Naive thymus-derived CD4-positive, alpha-beta T cell (primary cell): ENCODE results near the gene TSPAN9. TPM values are rescaled to one million over a fixed set of nuclear protein-coding genes. Genes with fewer than 3 reads are reported as not detected.

Experiments
- ATAC-seq: fragments of 150-1000 bp; cut with Tn5 transposase; 2 replicates; pipeline ENCODE4 v1.10.0; 2021; ENCODE audit warnings: mild to moderate bottlenecking, moderate library complexity
- CTCF ChIA-PET: fragments of 350-600 bp; sonication (Branson Sonifier 250); formaldehyde crosslinking; loops from one replicate; lab custom pipeline; 2021; ENCODE audit warnings: antibody characterized with exemption; lab: Charles Lee
- POLR2A ChIA-PET: fragments of 350-600 bp; sonication (Branson Sonifier 250); formaldehyde crosslinking; loops from one replicate; lab custom pipeline; 2021; ENCODE audit warnings: antibody characterized with exemption, inconsistent platforms; lab: Charles Lee
- DNase-seq, 9 donors: peaks; one replicate each; pipeline versions ENCODE4 v3.0.0 to v3.0.0-alpha.2; 2020 to 2022; ENCODE audit warnings: mixed read lengths in 1 of 9
- H3K27ac ChIP-seq: one replicate; pipeline ENCODE4 v1.7.0; 2013; ENCODE audit warnings: mild to moderate bottlenecking, low read depth, low read length, moderate library complexity
- H3K27me3 ChIP-seq, 2 donors: one replicate each; pipeline ENCODE4 v1.7.0; 2013; ENCODE audit warnings: low read length in 2 of 2, mild to moderate bottlenecking in 2 of 2, moderate library complexity in 2 of 2; ENCODE audit not compliant: control insufficient read depth in 2 of 2, insufficient read depth in 2 of 2
- H3K36me3 ChIP-seq, 3 experiments: 1 replicate in 2 of 3; 2 replicates in 1 of 3; pipeline ENCODE4 v1.7.0; 2013; ENCODE audit warnings: low read length in 3 of 3, mild to moderate bottlenecking in 3 of 3, moderate library complexity in 1 of 3; ENCODE audit not compliant: insufficient read depth in 3 of 3, control insufficient read depth in 2 of 3
- H3K4me1 ChIP-seq, 2 donors: one replicate each; pipeline ENCODE4 v1.7.0; 2013; ENCODE audit warnings: low read length in 2 of 2, mild to moderate bottlenecking in 2 of 2, moderate library complexity in 1 of 2; ENCODE audit not compliant: control insufficient read depth in 2 of 2, insufficient read depth in 2 of 2
- H3K4me3 ChIP-seq: 2 replicates; pipeline ENCODE4 v1.7.0; 2013; ENCODE audit warnings: mild to moderate bottlenecking, low read length
- H3K9me3 ChIP-seq, 3 experiments: 1 replicate in 2 of 3; 2 replicates in 1 of 3; pipeline ENCODE4 v1.7.0; 2013; ENCODE audit warnings: low read length in 3 of 3; ENCODE audit not compliant: control insufficient read depth in 2 of 3
- H3K27ac Mint-ChIP-seq, 9 donors: one replicate each; pipeline ENCODE4 v1.8.0; 2020 to 2022; ENCODE audit warnings: mixed read lengths in 9 of 9, mild to moderate bottlenecking in 8 of 9, moderate library complexity in 5 of 9, inconsistent platforms in 2 of 9
- H3K27me3 Mint-ChIP-seq, 5 donors: one replicate each; pipeline ENCODE4 v1.8.0; 2021 to 2022; ENCODE audit warnings: mixed read lengths in 5 of 5, mild to moderate bottlenecking in 1 of 5
- H3K36me3 Mint-ChIP-seq, 5 donors: one replicate each; pipeline ENCODE4 v1.8.0; 2020 to 2022; ENCODE audit warnings: mixed read lengths in 5 of 5, mild to moderate bottlenecking in 3 of 5, inconsistent platforms in 1 of 5
- H3K4me1 Mint-ChIP-seq, 7 donors: one replicate each; pipeline ENCODE4 v1.8.0; 2020 to 2022; ENCODE audit warnings: mixed read lengths in 7 of 7, mild to moderate bottlenecking in 3 of 7, inconsistent platforms in 1 of 7
- H3K4me3 Mint-ChIP-seq, 10 donors: one replicate each; pipeline ENCODE4 v1.8.0; 2020 to 2022; ENCODE audit warnings: mild to moderate bottlenecking in 10 of 10, mixed read lengths in 10 of 10, moderate library complexity in 6 of 10, inconsistent platforms in 2 of 10
- H3K9me3 Mint-ChIP-seq, 11 donors: one replicate each; pipeline ENCODE4 v1.8.0; 2020 to 2022; ENCODE audit warnings: mixed read lengths in 11 of 11, mild to moderate bottlenecking in 4 of 11, inconsistent platforms in 1 of 11, moderate library complexity in 1 of 11
- intact Hi-C, 2 donors: fragments of 100-400 bp; cut with micrococcal nuclease; formaldehyde crosslinking; loops; one replicate each; pipeline ENCODE4 v1.15.1; 2023
- polyA plus RNA-seq, 2 donors: library from polyadenylated mRNA; unstranded; fragments of 300-500 nt; fragmentation: Illumina TruSeq; gene quantifications; one replicate each; pipeline ENCODE4 v1.2.3, GENCODE V29; 2021
- total RNA-seq, 6 experiments: library from RNA in 5 of 6; stranded (reverse) in 5 of 6; gene quantifications; 1 replicate in 5 of 6; 2 replicates in 1 of 6; pipeline ENCODE4 v1.2.3 and lab custom pipeline; 2021 to 2026

The TSPAN9 gene
- total and polyA plus RNA-seq, 7 experiments from 2014 or later: 0.20 to 1.8 (median 1.1) TPM; not detected in 1

DNA sequence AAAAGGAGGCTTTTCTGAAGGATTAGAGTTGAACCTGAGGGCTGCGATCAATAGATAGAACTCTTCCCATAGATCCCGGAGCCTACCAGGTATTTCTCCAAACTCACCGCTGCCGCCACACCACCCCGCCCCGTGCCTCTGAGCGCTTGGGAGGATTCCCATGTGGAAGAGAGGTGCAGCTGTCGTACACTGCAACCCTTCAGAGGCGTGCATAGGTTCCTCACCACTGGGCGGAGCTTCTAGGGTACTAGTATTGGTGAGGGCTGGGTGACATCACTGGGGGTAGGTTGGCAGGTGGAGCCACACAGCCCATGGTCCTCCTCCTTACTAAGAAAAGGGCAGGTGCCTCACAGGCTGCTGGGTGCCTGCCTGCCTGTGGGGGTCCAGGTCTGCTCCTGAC, 127.0 kb downstream of the TSPAN9 start:
- Mint-ChIP-seq H3K9me3 (peaks cover 0 to 3% (median 0%) of the 10 kb centered on the region in 11 donors), H3K27ac (no peak overlapping the region), H3K4me1 (peaks cover 0 to 10% (median 8%) of the 10 kb centered on the region in 7 donors), H3K4me3 (no peak overlapping the region), H3K27me3 (peaks cover 24 to 36% (median 28%) of the 10 kb centered on the region in 5 donors), H3K36me3 (no peaks in the 10 kb centered on the region)
- no peaks in the 10 kb centered on the region for H3K9me3 ChIP-seq
- DNase-seq (no peak), ATAC-seq (no peak)
- H3K4me1 ChIP-seq: no peaks in the 10 kb centered on the region
- ChIA-PET CTCF (no interaction called here), POLR2A (no interaction called here)
- H3K27me3 ChIP-seq: peaks cover 0 to 3% of the 10 kb centered on the region in 2 donors
- H3K27ac ChIP-seq: no peak overlapping the region
- no peaks in the 10 kb centered on the region for H3K36me3 ChIP-seq
- intact Hi-C loops: no loop called here
- no peak overlapping the region for H3K4me3 ChIP-seq

DNA sequence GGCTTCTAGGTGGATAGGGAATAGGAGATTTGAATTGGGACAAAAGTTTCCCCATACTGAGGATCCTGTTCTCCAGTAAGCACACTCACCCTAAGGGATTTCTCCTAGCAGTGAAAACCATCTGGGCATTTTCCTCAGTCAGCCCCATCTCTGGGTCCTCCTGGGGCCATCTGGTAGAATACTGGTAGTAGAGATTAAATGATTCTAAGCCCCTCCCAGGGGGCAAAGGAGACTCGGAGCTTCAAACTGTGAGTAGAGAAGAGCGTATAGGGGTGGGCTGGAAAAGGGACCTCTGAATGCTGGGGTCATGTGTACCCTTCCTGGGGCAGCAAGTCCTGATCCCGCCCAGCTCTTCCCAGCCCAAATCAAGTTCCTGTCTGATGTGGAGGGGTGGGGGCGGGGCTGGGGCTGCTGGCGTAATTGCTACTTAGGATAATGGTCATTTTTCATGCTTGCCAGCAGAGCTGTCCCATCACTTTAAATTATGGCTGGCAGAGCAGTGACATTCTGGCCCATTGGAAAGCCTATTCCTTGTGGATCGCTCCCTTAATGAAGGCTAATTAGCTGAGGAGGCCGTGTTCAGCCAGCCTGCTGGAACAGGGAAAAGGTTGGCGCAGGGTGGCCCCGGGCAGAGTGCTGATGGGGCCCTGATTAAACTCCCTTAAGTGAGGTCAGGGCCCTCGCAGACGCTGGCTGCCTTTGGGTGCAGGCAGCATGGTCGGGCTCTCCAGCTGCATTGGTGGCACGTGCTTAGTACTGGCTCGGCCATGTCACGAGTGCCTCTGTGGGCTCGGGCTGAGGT, 127.8 kb downstream of the TSPAN9 start:
- intact Hi-C loops: no loop called here
- H3K4me1 ChIP-seq: no peaks in the 10 kb centered on the region
- H3K9me3 Mint-ChIP-seq: peaks cover 0 to 3% (median 0%) of the 10 kb centered on the region in 11 donors
- H3K27me3 Mint-ChIP-seq: peaks cover 20 to 33% (median 23%) of the 10 kb centered on the region in 5 donors
- H3K9me3 ChIP-seq: no peaks in the 10 kb centered on the region
- no peak overlapping the region for H3K4me3 ChIP-seq
- DNase-seq (no peak), ATAC-seq (no peak)
- H3K36me3 ChIP-seq: no peaks in the 10 kb centered on the region
- H3K27ac ChIP-seq: no peak overlapping the region
- ChIA-PET CTCF (no interaction called here), POLR2A (no interaction called here)
- no peak overlapping the region for H3K4me3 Mint-ChIP-seq
- peaks cover 0 to 6% (median 6%) of the 10 kb centered on the region in 7 donors for H3K4me1 Mint-ChIP-seq
- H3K27me3 ChIP-seq: peaks cover 0 to 3% of the 10 kb centered on the region in 2 donors
- no peaks in the 10 kb centered on the region for H3K36me3 Mint-ChIP-seq
- H3K27ac Mint-ChIP-seq: no peak overlapping the region

DNA sequence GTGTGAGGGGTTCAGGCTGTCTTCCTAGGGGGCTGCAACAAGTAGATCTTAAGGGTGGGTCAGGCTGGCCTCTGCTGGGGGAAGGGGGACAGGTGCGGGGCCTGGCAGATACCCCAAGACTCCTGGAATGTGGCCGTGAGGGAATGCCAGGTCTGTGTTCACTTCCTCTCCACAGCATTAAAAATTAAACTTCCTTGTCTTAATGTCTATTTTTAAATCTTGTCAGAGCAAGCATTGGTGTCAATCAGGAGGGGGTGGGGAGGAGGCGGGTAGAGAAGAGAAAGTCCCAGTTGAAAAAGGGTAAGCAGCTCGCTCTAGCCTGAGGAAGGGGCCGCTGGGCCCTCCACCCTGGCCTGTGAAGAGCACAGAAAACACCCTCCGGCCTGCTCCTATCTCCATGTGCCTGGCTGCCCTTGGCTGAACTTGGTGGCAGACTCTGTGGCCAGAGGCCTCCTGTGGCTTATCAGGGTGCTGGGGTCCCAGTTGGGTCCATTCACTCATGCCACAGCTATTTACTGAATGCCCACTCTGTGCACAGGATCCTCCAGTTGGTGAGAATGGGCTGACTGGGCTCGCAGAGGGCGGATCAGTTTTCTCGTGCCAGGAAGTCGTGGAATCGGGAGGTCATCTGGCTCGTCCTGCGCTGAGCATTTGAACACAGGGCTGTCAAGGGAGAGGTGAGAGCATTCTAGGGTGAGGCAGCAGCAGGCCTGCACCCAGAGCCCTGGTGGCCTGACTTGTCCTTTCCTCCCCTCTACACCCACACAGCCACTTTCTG, 128.8 kb downstream of the TSPAN9 start:
- Histone ChIP-seq H3K36me3 (no peaks in the 10 kb centered on the region), H3K27ac (no peak overlapping the region), H3K4me1 (no peaks in the 10 kb centered on the region), H3K4me3 (no peak overlapping the region), H3K27me3 (peaks cover 0 to 3% of the 10 kb centered on the region in 2 donors), H3K9me3 (no peaks in the 10 kb centered on the region)
- DNase-seq (no peak), ATAC-seq (no peak)
- Mint-ChIP-seq H3K27me3 (peaks cover 17 to 33% (median 20%) of the 10 kb centered on the region in 5 donors), H3K4me3 (no peak overlapping the region), H3K36me3 (no peaks in the 10 kb centered on the region), H3K4me1 (peaks cover 0 to 6% (median 4%) of the 10 kb centered on the region in 7 donors), H3K9me3 (peaks cover 0 to 3% (median 0%) of the 10 kb centered on the region in 11 donors), H3K27ac (no peak overlapping the region)
- ChIA-PET POLR2A (no interaction called here), CTCF (no interaction called here)
- intact Hi-C loops: no loop called here

DNA sequence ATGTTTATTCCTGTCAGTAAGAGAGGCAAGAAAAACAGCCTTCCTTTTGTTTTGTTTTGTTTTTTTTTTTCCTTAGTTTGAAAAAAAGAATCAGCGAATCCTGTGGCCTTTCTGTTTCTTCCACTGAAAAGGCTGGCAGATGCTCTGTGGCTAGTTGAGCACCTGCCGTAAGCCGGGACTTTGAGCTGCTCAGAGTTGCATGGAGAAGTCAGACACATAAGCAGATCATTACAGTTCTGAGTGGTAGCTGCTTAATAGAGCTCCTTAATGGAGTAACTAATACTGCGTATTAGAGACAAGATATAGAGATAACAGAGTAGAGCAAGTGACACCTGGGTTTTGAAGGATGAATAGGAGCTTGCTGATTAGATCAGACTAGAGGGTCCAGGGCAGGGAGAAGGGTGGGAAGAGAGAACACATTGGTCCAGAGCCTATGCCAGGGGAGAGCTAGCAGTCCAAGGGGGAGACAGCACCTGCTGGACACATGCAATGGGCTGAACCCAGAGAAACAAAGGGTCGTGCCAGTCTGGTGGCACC, 129.4 kb downstream of the TSPAN9 start:
- Mint-ChIP-seq H3K27me3 (peaks cover 12 to 26% (median 14%) of the 10 kb centered on the region in 5 donors), H3K36me3 (no peaks in the 10 kb centered on the region), H3K27ac (no peak overlapping the region), H3K9me3 (peaks cover 0 to 3% (median 0%) of the 10 kb centered on the region in 11 donors), H3K4me1 (no peaks in the 10 kb centered on the region), H3K4me3 (no peak overlapping the region)
- H3K4me3 ChIP-seq: no peak overlapping the region
- intact Hi-C loops: no loop called here
- CTCF ChIA-PET: interaction anchor here (0.6 kb wide), 1 partner anchor 1425 kb away, joined by 3 read pairs; no protein-coding TSS in a partner anchor
- POLR2A ChIA-PET: no interaction called here
- no peaks in the 10 kb centered on the region for H3K4me1 ChIP-seq
- no peak for ATAC-seq
- no peaks in the 10 kb centered on the region for H3K27me3 ChIP-seq
- H3K9me3 ChIP-seq: no peaks in the 10 kb centered on the region
- DNase-seq: no peak
- H3K27ac ChIP-seq: no peak overlapping the region
- H3K36me3 ChIP-seq: no peaks in the 10 kb centered on the region

DNA sequence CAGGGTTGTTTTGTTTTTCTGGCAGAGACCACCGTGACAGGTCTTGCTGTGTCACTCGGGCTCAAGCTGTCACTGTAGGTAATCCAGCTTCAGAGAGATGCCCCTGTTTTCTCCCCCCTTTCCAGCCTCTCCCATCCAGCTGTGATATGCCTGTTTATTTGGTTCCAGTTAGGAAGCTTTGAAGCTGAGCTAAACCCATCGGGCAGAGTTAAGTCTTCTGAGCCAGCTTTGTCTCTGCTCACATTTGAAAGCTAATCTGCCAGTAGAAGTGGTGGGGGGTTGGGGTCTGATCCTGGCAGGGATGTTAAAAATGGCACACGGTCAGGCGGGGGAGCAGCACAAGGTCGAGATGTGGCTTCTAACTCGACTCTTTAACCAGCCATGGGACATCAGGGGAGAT, 130.0 kb downstream of the TSPAN9 start:
- no peak for ATAC-seq
- Histone ChIP-seq H3K9me3 (no peaks in the 10 kb centered on the region), H3K27me3 (no peaks in the 10 kb centered on the region), H3K27ac (no peak overlapping the region), H3K36me3 (no peaks in the 10 kb centered on the region), H3K4me1 (no peaks in the 10 kb centered on the region), H3K4me3 (no peak overlapping the region)
- Mint-ChIP-seq H3K4me3 (no peak overlapping the region), H3K27me3 (peaks cover 12 to 21% (median 14%) of the 10 kb centered on the region in 5 donors), H3K36me3 (no peaks in the 10 kb centered on the region), H3K27ac (no peak overlapping the region), H3K4me1 (no peaks in the 10 kb centered on the region), H3K9me3 (peaks cover 0 to 3% (median 0%) of the 10 kb centered on the region in 11 donors)
- intact Hi-C loops: no loop called here
- no peak for DNase-seq
- CTCF ChIA-PET: interaction anchor here (0.6 kb wide), 1 partner anchor 1424 kb away, joined by 3 read pairs; no protein-coding TSS in a partner anchor
- POLR2A ChIA-PET: no interaction called here

DNA sequence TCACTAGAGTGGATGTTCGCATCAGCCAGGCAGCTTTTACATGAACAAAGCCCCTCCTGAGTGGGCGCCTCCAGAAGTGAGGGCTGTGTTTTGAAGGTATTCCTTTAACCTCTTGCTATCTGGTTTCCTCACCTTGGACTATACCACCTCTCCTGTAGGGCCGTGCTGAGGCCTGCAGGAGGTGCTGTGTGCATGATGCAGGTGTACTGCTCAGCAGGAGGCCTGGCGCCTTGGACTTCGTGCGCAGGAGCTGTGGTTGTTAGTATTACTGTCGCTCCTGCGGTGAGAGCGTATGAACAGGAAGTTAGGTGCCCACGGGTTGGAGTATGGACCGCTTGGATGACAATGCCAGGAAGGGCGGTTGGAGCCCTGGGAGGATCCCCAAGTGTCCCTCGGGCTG, 130.7 kb downstream of the TSPAN9 start:
- intact Hi-C loops: no loop called here

More for the DNA sequence above, 130.7 kb downstream of the TSPAN9 start:
- Histone ChIP-seq H3K4me3 (no peak overlapping the region), H3K4me1 (no peaks in the 10 kb centered on the region), H3K36me3 (no peaks in the 10 kb centered on the region), H3K9me3 (no peaks in the 10 kb centered on the region), H3K27ac (no peak overlapping the region), H3K27me3 (no peaks in the 10 kb centered on the region)
- no peak for ATAC-seq
- Mint-ChIP-seq H3K27ac (no peak overlapping the region), H3K9me3 (peaks cover 0 to 3% (median 0%) of the 10 kb centered on the region in 11 donors), H3K27me3 (peaks cover 11 to 14% (median 11%) of the 10 kb centered on the region in 5 donors), H3K4me3 (no peak overlapping the region), H3K4me1 (no peaks in the 10 kb centered on the region), H3K36me3 (no peaks in the 10 kb centered on the region)
- no peak for DNase-seq
- POLR2A ChIA-PET: no interaction called here
- CTCF ChIA-PET: no interaction called here
